CD4-positive, alpha-beta T cell (primary cell): ENCODE data around the gene USP15. TPM values are rescaled to one million over a fixed set of nuclear protein-coding genes. Genes with fewer than 3 reads are reported as not detected.
A peak's percentile ranks its signal among the peaks of the same experiment; 100 is the strongest.

ENCODE experiments used
- ATAC-seq: fragments of 200-7000 bp; cut with Tn5 transposase; one replicate; pipeline ENCODE4 v1.10.0; 2022; ENCODE audit warnings: mild to moderate bottlenecking; ENCODE audit not compliant: poor library complexity
- CTCF ChIA-PET: fragments of 350-600 bp; sonication (Branson Sonifier 250); formaldehyde crosslinking; loops from one replicate; lab custom pipeline; 2021; ENCODE audit warnings: antibody characterized with exemption, inconsistent platforms; lab: Charles Lee
- POLR2A ChIA-PET: fragments of 350-600 bp; sonication (Branson Sonifier 250); formaldehyde crosslinking; loops from one replicate; lab custom pipeline; 2021; ENCODE audit warnings: antibody characterized with exemption, inconsistent platforms; lab: Charles Lee
- DNase-seq, 14 experiments: peaks; one replicate each; pipeline ENCODE4 v3.0.0-alpha.2; 2013 to 2020; ENCODE audit warnings: mixed read lengths in 2 of 14
- H3K27ac ChIP-seq, 2 donors: one replicate each; pipeline versions ENCODE4 v1.5.1 to v1.7.0; 2013; ENCODE audit warnings: low read length in 2 of 2, low read depth in 1 of 2, mild to moderate bottlenecking in 1 of 2
- H3K27me3 ChIP-seq, 2 experiments: 1 replicate in 1 of 2; 2 replicates in 1 of 2; pipeline versions ENCODE4 v1.6.1 to v1.7.0; 2013; ENCODE audit warnings: low read length in 2 of 2, control low read depth in 1 of 2, mild to moderate bottlenecking in 1 of 2, moderate library complexity in 1 of 2; ENCODE audit not compliant: insufficient read depth in 2 of 2, control insufficient read depth in 1 of 2
- H3K36me3 ChIP-seq: one replicate; pipeline ENCODE4 v1.6.1; 2013; ENCODE audit warnings: low read length, control low read depth; ENCODE audit not compliant: insufficient read depth
- H3K4me1 ChIP-seq: one replicate; pipeline ENCODE4 v1.6.1; 2013; ENCODE audit warnings: low read length, control low read depth; ENCODE audit not compliant: insufficient read depth
- H3K4me3 ChIP-seq: one replicate; pipeline ENCODE4 v1.5.1; 2013; ENCODE audit warnings: mild to moderate bottlenecking, low read length, moderate library complexity
- H3K9me3 ChIP-seq, 2 experiments: 1 replicate in 1 of 2; 2 replicates in 1 of 2; pipeline versions ENCODE4 v1.6.1 to v1.7.0; 2013; ENCODE audit warnings: low read length in 2 of 2, mild to moderate bottlenecking in 2 of 2, control low read depth in 1 of 2, moderate library complexity in 1 of 2; ENCODE audit not compliant: control insufficient read depth in 1 of 2, insufficient read depth in 1 of 2
- H3K27ac Mint-ChIP-seq: one replicate; pipeline ENCODE4 v1.8.0; 2020; ENCODE audit warnings: mixed read lengths
- H3K27me3 Mint-ChIP-seq: one replicate; pipeline ENCODE4 v1.8.0; 2021; ENCODE audit warnings: mixed read lengths
- H3K36me3 Mint-ChIP-seq: one replicate; pipeline ENCODE4 v1.8.0; 2021; ENCODE audit warnings: low read depth, mixed read lengths
- H3K4me1 Mint-ChIP-seq: one replicate; pipeline ENCODE4 v1.8.0; 2021; ENCODE audit warnings: low read depth, mixed read lengths
- H3K4me3 Mint-ChIP-seq: one replicate; pipeline ENCODE4 v1.8.0; 2020; ENCODE audit warnings: mild to moderate bottlenecking, mixed read lengths
- H3K9me3 Mint-ChIP-seq: one replicate; pipeline ENCODE4 v1.8.0; 2020; ENCODE audit warnings: mixed read lengths
- intact Hi-C, 2 experiments: fragments of 100-400 bp; cut with DNase I in 1 of 2; cut with micrococcal nuclease in 1 of 2; formaldehyde crosslinking; loops; one replicate each; pipeline versions ENCODE4 v1.15.1 to v1.9.0; 2023 to 2025; cut with DNase I, micrococcal nuclease
- total RNA-seq, 174 experiments: library from RNA in 2 of 174; stranded (reverse) in 2 of 174; gene quantifications; one replicate each; pipeline ENCODE4 v1.2.3 and lab custom pipeline; 2021 to 2026
- TF ChIP-seq, protein P1 (sequence below): fragments of 200-600 bp; IDR thresholded peaks from one replicate; pipeline ENCODE4 v1.8.0; 2022; ENCODE audit warnings: antibody characterized with exemption, mild to moderate bottlenecking

Gene USP15
- total RNA-seq, 2 experiments from 2014 or later: 212 to 218 TPM

DNA sequence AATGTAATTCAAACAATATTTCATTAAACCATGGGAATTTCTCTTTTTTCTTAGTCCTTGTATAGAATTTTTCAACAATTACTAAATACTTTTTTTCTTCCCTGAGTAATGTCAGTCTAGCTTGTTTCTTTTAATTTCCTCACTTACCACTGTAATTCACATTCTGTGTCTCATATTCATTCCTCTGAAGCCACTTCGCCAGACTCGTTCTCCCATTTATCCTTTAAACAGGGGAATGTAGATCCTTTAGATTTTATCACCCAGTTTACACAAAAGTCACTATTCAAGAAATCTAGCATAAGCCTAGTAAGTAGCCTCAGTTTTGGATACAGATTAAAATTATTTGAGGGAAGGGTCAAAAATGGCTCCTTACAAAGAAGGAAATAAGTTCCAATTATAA, 6.8 kb downstream of the USP15 start:
- peak overlapping the region; percentile 28 for H3K27ac Mint-ChIP-seq
- H3K36me3 Mint-ChIP-seq: peaks cover 26% of the 10 kb centered on the region
- Histone ChIP-seq H3K4me3 (no peak overlapping the region), H3K27ac (no peak overlapping the region), H3K36me3 (peaks cover 5% of the 10 kb centered on the region), H3K4me1 (peaks cover 15% of the 10 kb centered on the region), H3K9me3 (no peaks in the 10 kb centered on the region), H3K27me3 (no peaks in the 10 kb centered on the region)
- POLR2A ChIA-PET: no interaction called here
- CTCF ChIA-PET: no interaction called here
- H3K27me3 Mint-ChIP-seq: no peaks in the 10 kb centered on the region
- intact Hi-C loops: loop anchor here (2.0 to 10.0 kb wide), 3 partner anchors 18 to 198 kb away; partner anchors contain the start of gene MON2 (in 1 of the 2)
- DNase-seq (no peak), ATAC-seq (no peak)
- peaks cover 93% of the 10 kb centered on the region for H3K4me1 Mint-ChIP-seq
- TF ChIP-seq, protein P1, sequence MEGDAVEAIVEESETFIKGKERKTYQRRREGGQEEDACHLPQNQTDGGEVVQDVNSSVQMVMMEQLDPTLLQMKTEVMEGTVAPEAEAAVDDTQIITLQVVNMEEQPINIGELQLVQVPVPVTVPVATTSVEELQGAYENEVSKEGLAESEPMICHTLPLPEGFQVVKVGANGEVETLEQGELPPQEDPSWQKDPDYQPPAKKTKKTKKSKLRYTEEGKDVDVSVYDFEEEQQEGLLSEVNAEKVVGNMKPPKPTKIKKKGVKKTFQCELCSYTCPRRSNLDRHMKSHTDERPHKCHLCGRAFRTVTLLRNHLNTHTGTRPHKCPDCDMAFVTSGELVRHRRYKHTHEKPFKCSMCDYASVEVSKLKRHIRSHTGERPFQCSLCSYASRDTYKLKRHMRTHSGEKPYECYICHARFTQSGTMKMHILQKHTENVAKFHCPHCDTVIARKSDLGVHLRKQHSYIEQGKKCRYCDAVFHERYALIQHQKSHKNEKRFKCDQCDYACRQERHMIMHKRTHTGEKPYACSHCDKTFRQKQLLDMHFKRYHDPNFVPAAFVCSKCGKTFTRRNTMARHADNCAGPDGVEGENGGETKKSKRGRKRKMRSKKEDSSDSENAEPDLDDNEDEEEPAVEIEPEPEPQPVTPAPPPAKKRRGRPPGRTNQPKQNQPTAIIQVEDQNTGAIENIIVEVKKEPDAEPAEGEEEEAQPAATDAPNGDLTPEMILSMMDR: no peak
- H3K4me3 Mint-ChIP-seq: peak overlapping the region; percentile 26
- no peaks in the 10 kb centered on the region for H3K9me3 Mint-ChIP-seq

DNA sequence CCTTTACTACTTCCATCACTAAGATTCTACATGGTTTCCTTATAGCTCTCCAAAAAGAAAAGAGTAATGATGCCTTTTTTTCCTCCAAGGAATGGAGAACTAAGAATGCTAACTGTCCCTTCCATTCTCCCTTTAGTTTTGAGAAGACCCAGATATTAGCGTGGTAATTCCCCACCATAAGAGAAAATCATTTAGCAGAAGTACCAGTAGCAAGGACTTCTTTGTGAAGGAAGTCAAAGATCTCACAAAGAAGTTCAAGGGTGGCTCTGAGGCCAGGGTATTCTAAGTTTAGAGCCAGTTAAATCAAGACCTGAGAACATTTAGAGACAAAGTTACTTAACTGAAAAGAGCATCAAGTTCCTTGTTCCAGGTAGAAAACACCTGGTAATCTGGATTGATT, 7.3 kb downstream of the USP15 start:
- Histone ChIP-seq H3K27ac (no peak overlapping the region), H3K4me3 (no peak overlapping the region), H3K9me3 (no peaks in the 10 kb centered on the region), H3K36me3 (peaks cover 5% of the 10 kb centered on the region), H3K4me1 (peaks cover 14% of the 10 kb centered on the region), H3K27me3 (no peaks in the 10 kb centered on the region)
- DNase-seq: no peak
- no peak for ATAC-seq
- peak overlapping the region; percentile 26 for H3K4me3 Mint-ChIP-seq
- H3K9me3 Mint-ChIP-seq: no peaks in the 10 kb centered on the region
- no peaks in the 10 kb centered on the region for H3K27me3 Mint-ChIP-seq
- intact Hi-C loops: loop anchor here (2.0 to 10.0 kb wide), 3 partner anchors 17 to 197 kb away; partner anchors contain the start of gene MON2 (in 1 of the 2)
- ChIA-PET POLR2A (interaction anchor here (1.1 kb wide), 1 partner anchor 8 kb away, joined by 6 read pairs; the partner anchor contains the start of gene USP15), CTCF (interaction anchor here (0.9 kb wide), 1 partner anchor 33 kb away, joined by 3 read pairs; no protein-coding TSS in a partner anchor)
- H3K36me3 Mint-ChIP-seq: peaks cover 26% of the 10 kb centered on the region
- H3K4me1 Mint-ChIP-seq: peaks cover 93% of the 10 kb centered on the region
- peak overlapping the region; percentile 28 for H3K27ac Mint-ChIP-seq
- TF ChIP-seq, protein P1: no peak

DNA sequence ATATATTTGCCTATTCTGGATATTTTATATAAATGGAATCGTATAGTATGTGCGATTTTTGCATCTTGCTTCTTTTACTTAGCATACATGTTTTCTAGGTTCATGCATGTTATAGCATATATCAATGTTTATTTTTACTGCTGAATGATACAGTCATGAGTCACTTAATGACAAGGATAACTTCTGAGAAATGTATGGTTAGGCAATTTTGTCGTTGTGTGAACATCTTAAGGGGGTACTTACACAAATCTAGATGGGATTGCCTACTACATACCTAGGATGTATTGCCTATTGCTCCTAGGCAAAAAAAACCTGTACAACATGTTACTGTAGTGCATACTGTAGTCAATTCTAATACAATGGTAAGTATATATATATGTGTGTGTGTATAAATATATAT, 8.8 kb downstream of the USP15 start:
- Histone ChIP-seq H3K27me3 (no peaks in the 10 kb centered on the region), H3K27ac (no peak overlapping the region), H3K4me1 (peaks cover 12% of the 10 kb centered on the region), H3K9me3 (no peaks in the 10 kb centered on the region), H3K36me3 (peaks cover 5% of the 10 kb centered on the region), H3K4me3 (no peak overlapping the region)
- Mint-ChIP-seq H3K27me3 (no peaks in the 10 kb centered on the region), H3K36me3 (peaks cover 22% of the 10 kb centered on the region), H3K4me3 (peak overlapping the region; percentile 35), H3K4me1 (peaks cover 93% of the 10 kb centered on the region), H3K27ac (peak overlapping the region; percentile 18), H3K9me3 (no peaks in the 10 kb centered on the region)
- DNase-seq (no peak), ATAC-seq (no peak)
- TF ChIP-seq, protein P1: no peak
- CTCF ChIA-PET: interaction anchor here (1.1 kb wide), 1 partner anchor 9 kb away, joined by 5 read pairs; the partner anchor contains the start of gene USP15
- POLR2A ChIA-PET: no interaction called here
- intact Hi-C loops: loop anchor here (5.0 to 10.0 kb wide), 2 partner anchors 38 to 196 kb away; partner anchors contain the start of gene MON2 (in 1 of the 2)
